IMR-90 (cell line): ENCODE measurements around the gene GNB1L. TPM values are rescaled to one million over a fixed set of nuclear protein-coding genes. Genes with fewer than 3 reads are reported as not detected.

ENCODE experiments used
- ATAC-seq: fragments of 200-7000 bp; cut with Tn5 transposase; 2 replicates; pipeline ENCODE4 v1.9.1; 2020; ENCODE audit warnings: low read depth, mild to moderate bottlenecking, moderate library complexity
- BruUV-seq: library from RNA; stranded (reverse); fragments of 400-500 nt; replicated peaks from 2 replicates; lab custom pipeline; 2021; lab: Mats Ljungman, UMichigan
- CTCF ChIA-PET: fragments of 300-600 bp; formaldehyde crosslinking; extraction: SDS; loops from one replicate; lab custom pipeline; 2021; ENCODE audit warnings: antibody characterized with exemption; lab: Yijun Ruan, JAX
- POLR2A ChIA-PET: fragments of 300-600 bp; sonication (Branson Sonifier 250); formaldehyde crosslinking; loops from one replicate; lab custom pipeline; 2022; ENCODE audit warnings: antibody characterized with exemption; ENCODE audit not compliant: unreplicated experiment; lab: Charles Lee
- DNase-seq: peaks from one replicate; pipeline ENCODE4 v3.0.0; 2013
- H2AFZ ChIP-seq: replicated peaks from 2 replicates; pipeline ENCODE3; 2013; ENCODE audit warnings: low read length, mild to moderate bottlenecking; ENCODE audit not compliant: poor library complexity
- H2AK5ac ChIP-seq: 2 replicates; pipeline ENCODE4 v1.6.1; 2013; ENCODE audit warnings: low read depth, low read length, inconsistent platforms
- H2AK9ac ChIP-seq: replicated peaks from 2 replicates; pipeline ENCODE3; 2013; ENCODE audit warnings: mild to moderate bottlenecking, low read depth, low read length, moderate library complexity; ENCODE audit not compliant: poor library complexity
- H2BK120ac ChIP-seq: 2 replicates; pipeline ENCODE4 v1.6.1; 2013; ENCODE audit warnings: low read depth, low read length, inconsistent platforms
- H2BK15ac ChIP-seq: 3 replicates; pipeline ENCODE4 v1.6.1; 2013; ENCODE audit warnings: low read depth, low read length, inconsistent platforms
- H2BK20ac ChIP-seq: 2 replicates; pipeline ENCODE4 v1.6.1; 2013; ENCODE audit warnings: low read depth, mild to moderate bottlenecking, inconsistent platforms, low read length, moderate library complexity
- H2BK5ac ChIP-seq: 2 replicates; pipeline ENCODE4 v1.6.1; 2013; ENCODE audit warnings: mild to moderate bottlenecking, low read depth, low read length, inconsistent platforms; ENCODE audit not compliant: poor library complexity, severe bottlenecking
- H3K14ac ChIP-seq: replicated peaks from 2 replicates; pipeline ENCODE4 v1.6.1; 2013; ENCODE audit warnings: low read depth, low read length, inconsistent platforms
- H3K18ac ChIP-seq: 2 replicates; pipeline ENCODE4 v1.6.1; 2013; ENCODE audit warnings: low read depth, low read length, control low read depth
- H3K23ac ChIP-seq: 2 replicates; pipeline ENCODE4 v1.6.1; 2013; ENCODE audit warnings: low read depth, low read length, inconsistent platforms
- H3K27ac ChIP-seq: 2 replicates; pipeline ENCODE4 v1.5.1; 2013; ENCODE audit warnings: mild to moderate bottlenecking, control low read depth, low read length; ENCODE audit not compliant: insufficient read depth
- H3K27me3 ChIP-seq: 2 replicates; pipeline ENCODE4 v1.6.1; 2013; ENCODE audit warnings: low read length; ENCODE audit not compliant: control insufficient read depth, insufficient read depth
- H3K36me3 ChIP-seq: 2 replicates; pipeline ENCODE4 v1.6.1; 2013; ENCODE audit warnings: low read length, mixed read lengths; ENCODE audit not compliant: control insufficient read depth, insufficient read depth
- H3K4ac ChIP-seq: 2 replicates; pipeline ENCODE4 v1.6.1; 2013; ENCODE audit warnings: low read depth, low read length, inconsistent platforms
- H3K4me1 ChIP-seq: 2 replicates; pipeline ENCODE4 v1.6.1; 2013; ENCODE audit warnings: low read length, mixed read lengths; ENCODE audit not compliant: control insufficient read depth, insufficient read depth
- H3K4me2 ChIP-seq: 2 replicates; pipeline ENCODE4 v1.6.1; 2013; ENCODE audit warnings: low read depth, mild to moderate bottlenecking, control low read depth, low read length, moderate library complexity
- H3K4me3 ChIP-seq: 2 replicates; pipeline ENCODE4 v1.5.1; 2013; ENCODE audit warnings: low read depth, mild to moderate bottlenecking, control low read depth, low read length, moderate library complexity; ENCODE audit not compliant: insufficient read depth
- H3K56ac ChIP-seq: 2 replicates; pipeline ENCODE4 v1.6.1; 2013; ENCODE audit warnings: low read length, inconsistent platforms; ENCODE audit not compliant: insufficient read depth; ENCODE audit errors: extremely low read depth
- H3K79me1 ChIP-seq, 2 experiments: 2 replicates each; pipeline ENCODE4 v1.6.1; 2013; ENCODE audit warnings: low read length in 2 of 2, inconsistent platforms in 1 of 2, low read depth in 1 of 2
- H3K9ac ChIP-seq: 2 replicates; pipeline ENCODE4 v1.6.1; 2013; ENCODE audit warnings: low read depth, low read length, control low read depth
- H3K9me1 ChIP-seq: 2 replicates; pipeline ENCODE4 v1.6.1; 2013; ENCODE audit warnings: low read length, inconsistent platforms; ENCODE audit not compliant: insufficient read depth
- H3K9me3 ChIP-seq: 2 replicates; pipeline ENCODE4 v1.6.1; 2013; ENCODE audit warnings: low read length; ENCODE audit not compliant: control insufficient read depth, insufficient read depth
- H4K20me1 ChIP-seq: 2 replicates; pipeline ENCODE4 v1.6.1; 2013; ENCODE audit warnings: low read length, inconsistent platforms; ENCODE audit not compliant: insufficient read depth
- H4K5ac ChIP-seq: 2 replicates; pipeline ENCODE4 v1.6.1; 2013; ENCODE audit warnings: mild to moderate bottlenecking, low read depth, low read length, control low read depth
- H4K8ac ChIP-seq, 2 experiments: 2 replicates each; pipeline ENCODE4 v1.6.1; 2013; ENCODE audit warnings: low read depth in 2 of 2, low read length in 2 of 2, control low read depth in 1 of 2, inconsistent platforms in 1 of 2
- H4K91ac ChIP-seq: 2 replicates; pipeline ENCODE4 v1.6.1; 2013; ENCODE audit warnings: low read depth, low read length, inconsistent platforms; ENCODE audit not compliant: insufficient read depth
- BHLHE40 ChIP-seq: fragments of 150-350 bp; IDR thresholded peaks from 2 replicates; pipeline ENCODE4 v1.6.1; 2016; ENCODE audit warnings: mild to moderate bottlenecking, low read depth, low read length
- CEBPB ChIP-seq: IDR thresholded peaks from 2 replicates; pipeline ENCODE4 v1.6.1; 2012; ENCODE audit warnings: low read depth, low read length, improper control_type of control experiment
- CTCF ChIP-seq: conservative IDR thresholded peaks from 2 replicates; pipeline ENCODE4 v1.5.1; 2012; ENCODE audit warnings: mild to moderate bottlenecking, low read depth, low read length, improper control_type of control experiment
- MAFK ChIP-seq: IDR thresholded peaks from 2 replicates; pipeline ENCODE4 v1.6.1; 2012; ENCODE audit warnings: low read depth, low read length, improper control_type of control experiment
- MAZ ChIP-seq: IDR thresholded peaks from 2 replicates; pipeline ENCODE4 v1.6.1; 2012; ENCODE audit warnings: low read depth, mild to moderate bottlenecking, low read length, improper control_type of control experiment, moderate library complexity, borderline replicate concordance
- RAD21 ChIP-seq: IDR thresholded peaks from 2 replicates; pipeline ENCODE4 v1.6.1; 2012; ENCODE audit warnings: low read length, improper control_type of control experiment
- SMC3 ChIP-seq: fragments of 150-350 bp; IDR thresholded peaks from 2 replicates; pipeline ENCODE4 v1.6.1; 2016; ENCODE audit warnings: low read depth, mild to moderate bottlenecking, antibody characterized with exemption, low read length, moderate library complexity
- WGBS, 2 experiments: methylation state at CpG; one replicate each; pipeline versions ENCODE4 v1.1.5 to v1.1.7; 2013; ENCODE audit warnings: missing lambda C conversion rate in 2 of 2; ENCODE audit not compliant: insufficient read length in 1 of 2; ENCODE audit errors: extremely low coverage in 2 of 2; 5-methylcytosine and 5-hydroxymethylcytosine counted together
- dilution Hi-C: fragments of 300-500 bp; cut with HindIII; formaldehyde crosslinking; loops from one replicate; pipeline ENCODE4 v1.14.3; 2018; ENCODE audit warnings: low sequenced_read_pairs; ENCODE audit not compliant: unreplicated experiment
- in situ Hi-C: fragments of 300-500 bp; cut with MboI; formaldehyde crosslinking; loops from 3 replicates; pipeline ENCODE4 v1.14.3; 2019; ENCODE audit warnings: low sequenced_read_pairs, inconsistent platforms, mixed read lengths
- intact Hi-C: fragments of 100-400 bp; cut with micrococcal nuclease; formaldehyde crosslinking; loops from 2 replicates; pipeline ENCODE4 v1.10.0; 2022
- polyA plus RNA-seq, 3 experiments: library from polyadenylated mRNA; depleted of rRNA; stranded (reverse); fragments of >200 nt; gene quantifications; 2 replicates each; pipeline ENCODE4 v1.2.3, GENCODE V29; 2012; ENCODE audit warnings: low replicate concordance in 1 of 3
- total RNA-seq: library from RNA; depleted of rRNA; stranded (reverse); fragments of >200 nt; gene quantifications from 2 replicates; pipeline ENCODE4 v1.2.3, GENCODE V29; 2012

Gene GNB1L
- total and polyA plus RNA-seq, 2 of the 4 experiments (the other 2 are of a cell fraction) = 2.5 to 4.4 TPM

- no peak overlapping the region for H3K23ac ChIP-seq
- WGBS, 2 experiments = 83% methylated on average over 1 of the region's 18 CpGs; no CpG with 5 or more reads in 1 of the 2 experiments
These were observed 32.2 kb downstream of the GNB1L start for GRCh38 chr22:19822301-19823117.

More at GRCh38 chr22:19822301-19823117, 32.2 kb downstream of the GNB1L start:
- H3K14ac ChIP-seq = no peak overlapping the region
- intact Hi-C loops = no loop called here
- H2BK5ac ChIP-seq = no peak overlapping the region
- no peak for TF ChIP-seq MAFK
- TF ChIP-seq CEBPB = no peak
- no peak for TF ChIP-seq BHLHE40
- TF ChIP-seq RAD21 = no peak
- no peak for TF ChIP-seq MAZ
- TF ChIP-seq CTCF = no peak
- TF ChIP-seq SMC3 = no peak
- no peaks in the 10 kb centered on the region for H3K27me3 ChIP-seq
- H2AFZ ChIP-seq = no peak overlapping the region
- H2AK5ac ChIP-seq = no peak overlapping the region
- no peak overlapping the region for H4K91ac ChIP-seq
- peaks cover 10 to 11% of the 10 kb centered on the region in 2 experiments; a peak in 3 of 4 replicates for H3K79me1 ChIP-seq
- 0 out of 2 replicates have a peak, but pooled peaks cover 3% of the 10 kb centered on the region for H3K9me1 ChIP-seq
- ATAC-seq (no peak), DNase-seq (no peak)
- H4K8ac ChIP-seq = no peak overlapping the region
- H3K56ac ChIP-seq = no peak overlapping the region
- H3K36me3 ChIP-seq = no peaks in the 10 kb centered on the region
- no peaks in the 10 kb centered on the region for H3K9me3 ChIP-seq
- no peak overlapping the region for H3K27ac ChIP-seq
- H4K20me1 ChIP-seq = no peaks in the 10 kb centered on the region; the same call in 1 of the 2 replicates
- no peak overlapping the region for H2BK15ac ChIP-seq
- no peak overlapping the region for H2BK120ac ChIP-seq
- ChIA-PET CTCF (no interaction called here), POLR2A (no interaction called here)
- no peak overlapping the region for H3K18ac ChIP-seq
- dilution Hi-C loops = no loop called here
- no peaks in the 10 kb centered on the region for H3K4me1 ChIP-seq
- no peak overlapping the region for H3K9ac ChIP-seq
- H3K4me2 ChIP-seq = no peak overlapping the region
- no peak overlapping the region for H4K5ac ChIP-seq
- in situ Hi-C loops = no loop called here
- no peak overlapping the region for H2AK9ac ChIP-seq
- no peak overlapping the region for H3K4ac ChIP-seq
- H2BK20ac ChIP-seq = no peak overlapping the region
- no TSS peak for BruUV-seq
- no peak overlapping the region for H3K4me3 ChIP-seq
